Skeletal muscle satellite cell (primary cell): ENCODE data around the gene MTMR11.
"Not testable (repeated sequence)": the region's sequence is repeated elsewhere in the genome, so short reads cannot be mapped to it uniquely, and the experiment has no call there.

ENCODE experiments used
- H3K27me3 ChIP-seq: 2 replicates; pipeline ENCODE4 v1.7.0; 2013; ENCODE audit warnings: low read length; ENCODE audit not compliant: control insufficient read depth, insufficient read depth
- H3K36me3 ChIP-seq: 2 replicates; pipeline ENCODE4 v1.7.0; 2013; ENCODE audit warnings: mild to moderate bottlenecking, control low read depth, low read length; ENCODE audit not compliant: insufficient read depth
- H3K4me1 ChIP-seq: 2 replicates; pipeline ENCODE4 v1.7.0; 2013; ENCODE audit warnings: low read length; ENCODE audit not compliant: control insufficient read depth, insufficient read depth
- H3K4me2 ChIP-seq: 2 replicates; pipeline ENCODE4 v1.7.0; 2013; ENCODE audit warnings: mild to moderate bottlenecking, low read length
- H3K4me3 ChIP-seq: 2 replicates; pipeline ENCODE4 v1.7.0; 2013; ENCODE audit warnings: low read length
- H3K9ac ChIP-seq: 2 replicates; pipeline ENCODE4 v1.7.0; 2013; ENCODE audit warnings: mild to moderate bottlenecking, low read depth, low read length, moderate library complexity
- H3K9me3 ChIP-seq: replicated peaks from 2 replicates; pipeline ENCODE4 v1.7.0; 2013; ENCODE audit warnings: mild to moderate bottlenecking, control low read depth, low read length

MTMR11 gene

GRCh38 chr1:149962736-149963135 is 26.1 kb upstream of the MTMR11 start:
- Histone ChIP-seq H3K4me2 (no peak overlapping the region), H3K9ac (no peak overlapping the region), H3K36me3 (peaks cover 55% of the 10 kb centered on the region), H3K9me3 (no peaks in the 10 kb centered on the region), H3K27me3 (no peaks in the 10 kb centered on the region), H3K4me1 (no peaks in the 10 kb centered on the region), H3K4me3 (no peak overlapping the region)

- H3K36me3 ChIP-seq: peaks cover 50% of the 10 kb centered on the region
- no peaks in the 10 kb centered on the region for H3K9me3 ChIP-seq
- H3K27me3 ChIP-seq: no peaks in the 10 kb centered on the region
- H3K9ac ChIP-seq: no peak overlapping the region
- H3K4me3 ChIP-seq: no peak overlapping the region
- H3K4me2 ChIP-seq: no peak overlapping the region
- no peaks in the 10 kb centered on the region for H3K4me1 ChIP-seq
Measured at GRCh38 chr1:149962039-149962647, 25.5 kb upstream of the MTMR11 start.

DNA sequence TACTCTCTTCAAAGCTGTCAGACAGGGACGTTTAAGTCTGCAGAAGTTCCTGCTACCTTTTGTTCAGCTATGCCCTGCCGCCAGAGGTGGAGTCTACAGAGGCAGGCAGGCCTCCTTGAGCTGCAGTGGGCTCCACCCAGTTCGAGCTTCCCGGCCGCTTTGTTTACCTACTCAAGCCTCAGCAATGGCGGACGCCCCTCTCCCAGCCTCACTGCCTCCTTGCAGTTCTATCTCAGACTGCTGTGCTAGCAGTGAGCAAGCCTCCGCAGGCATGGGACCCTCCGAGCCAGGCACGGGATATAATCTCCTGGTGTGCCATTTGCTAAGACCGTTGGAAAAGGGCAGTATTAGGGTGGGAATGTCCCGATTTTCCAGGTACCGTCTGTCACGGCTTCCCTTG is 20.9 kb upstream of the MTMR11 start:
- H3K9ac ChIP-seq, H3K9me3 ChIP-seq, H3K27me3 ChIP-seq, H3K4me3 ChIP-seq, H3K4me1 ChIP-seq, H3K4me2 ChIP-seq: not testable (repeated sequence)
- H3K36me3 ChIP-seq: peaks cover 21% of the 10 kb centered on the region

DNA sequence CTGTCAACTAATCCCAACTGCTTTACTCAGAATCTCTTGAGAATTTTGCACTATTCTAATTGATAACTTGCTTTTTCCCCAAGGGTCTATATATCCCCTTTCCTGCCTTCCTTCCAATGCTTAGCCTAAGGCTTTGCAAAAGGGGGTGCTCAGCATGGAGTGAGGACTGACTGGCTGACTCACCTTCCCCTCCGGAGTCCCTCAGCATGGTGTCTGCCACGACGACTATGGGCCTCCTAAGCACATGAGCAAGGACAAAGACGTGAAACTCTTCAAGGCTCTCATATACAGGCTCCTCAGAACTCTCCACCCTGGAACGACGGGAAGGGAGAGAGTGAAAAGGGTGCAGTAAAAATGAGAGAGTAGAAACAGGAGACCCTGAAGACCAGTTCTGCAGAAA is 13.2 kb upstream of the MTMR11 start:
- no peaks in the 10 kb centered on the region for H3K27me3 ChIP-seq
- peaks cover 37% of the 10 kb centered on the region for H3K36me3 ChIP-seq
- no peak overlapping the region for H3K9ac ChIP-seq
- H3K4me2 ChIP-seq: no peak overlapping the region
- H3K4me1 ChIP-seq: no peaks in the 10 kb centered on the region
- no peak overlapping the region for H3K4me3 ChIP-seq
- H3K9me3 ChIP-seq: no peaks in the 10 kb centered on the region

DNA sequence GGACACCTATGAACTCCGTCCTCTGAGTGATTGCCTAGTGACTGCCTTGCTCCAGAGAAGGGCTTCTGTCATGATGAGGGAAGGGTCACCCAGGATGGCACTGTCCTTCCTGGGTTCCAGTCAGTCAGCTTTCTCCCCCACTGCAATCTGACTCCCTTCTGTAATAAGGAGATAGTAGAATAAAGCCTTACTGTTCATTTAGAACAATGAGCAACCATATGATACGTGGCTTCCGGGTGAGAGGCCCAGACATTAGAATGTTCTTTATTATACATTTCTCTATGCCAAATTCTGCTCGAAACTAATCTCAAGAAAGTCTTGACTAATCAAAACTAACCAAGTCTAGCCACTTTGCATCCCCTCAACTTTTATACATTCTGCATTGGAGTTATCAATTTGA is 8.5 kb upstream of the MTMR11 start:
- H3K36me3 ChIP-seq: peaks cover 46% of the 10 kb centered on the region

DNA sequence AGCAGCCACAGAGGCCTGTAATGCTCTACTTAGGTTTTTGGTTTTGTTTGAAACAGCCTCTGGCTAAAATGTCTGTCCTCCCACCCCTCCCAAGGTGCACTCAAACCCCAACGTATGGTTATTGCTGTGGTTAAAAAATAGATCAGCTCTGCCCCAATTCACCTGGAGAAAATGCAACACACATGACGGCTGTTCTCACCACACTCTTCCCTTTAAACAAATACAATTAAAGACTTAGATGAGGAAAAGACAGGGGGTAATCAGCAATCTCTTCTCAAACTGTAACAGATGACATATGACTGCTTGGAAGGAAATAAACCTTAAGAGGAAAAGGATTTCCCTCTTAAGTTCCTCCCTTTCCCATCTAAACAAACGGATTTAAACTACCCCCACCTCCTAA is 6.2 kb upstream of the MTMR11 start:
- Histone ChIP-seq H3K36me3 (peaks cover 27% of the 10 kb centered on the region), H3K9ac (no peak overlapping the region), H3K27me3 (no peaks in the 10 kb centered on the region), H3K4me2 (no peak overlapping the region), H3K4me3 (no peak overlapping the region), H3K4me1 (peaks cover 17% of the 10 kb centered on the region), H3K9me3 (no peaks in the 10 kb centered on the region)

More for the DNA sequence above, 8.5 kb upstream of the MTMR11 start:
- H3K9ac ChIP-seq: no peak overlapping the region
- no peak overlapping the region for H3K4me2 ChIP-seq
- H3K27me3 ChIP-seq: no peaks in the 10 kb centered on the region
- H3K4me1 ChIP-seq: no peaks in the 10 kb centered on the region
- H3K4me3 ChIP-seq: no peak overlapping the region
- H3K9me3 ChIP-seq: no peaks in the 10 kb centered on the region

DNA sequence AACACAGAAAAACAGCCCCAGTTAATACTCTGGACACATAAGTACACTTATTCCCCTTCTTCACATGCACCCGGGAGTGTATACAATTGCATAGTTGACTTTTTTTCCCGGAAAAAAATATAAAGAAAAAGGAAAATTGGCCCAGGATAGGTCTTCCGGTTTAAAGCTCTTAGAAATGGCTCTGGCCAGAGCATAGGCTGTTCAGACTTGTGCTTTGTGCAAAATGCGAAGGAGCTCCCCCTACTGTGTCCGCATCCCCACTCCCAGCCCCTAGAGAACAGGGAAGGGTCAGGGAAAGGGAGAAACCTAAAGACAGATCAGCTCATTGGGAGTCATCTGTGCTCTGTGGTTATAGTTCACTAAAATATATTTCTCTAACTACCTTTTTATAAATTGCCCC is 5.5 kb upstream of the MTMR11 start:
- no peak overlapping the region for H3K9ac ChIP-seq
- H3K4me3 ChIP-seq: no peak overlapping the region
- no peak overlapping the region for H3K4me2 ChIP-seq
- peaks cover 23% of the 10 kb centered on the region for H3K36me3 ChIP-seq
- peaks cover 23% of the 10 kb centered on the region for H3K4me1 ChIP-seq
- no peaks in the 10 kb centered on the region for H3K27me3 ChIP-seq
- no peaks in the 10 kb centered on the region for H3K9me3 ChIP-seq

- no peaks in the 10 kb centered on the region for H3K27me3 ChIP-seq
- H3K4me2 ChIP-seq: no peak overlapping the region
- H3K36me3 ChIP-seq: peaks cover 18% of the 10 kb centered on the region
- H3K4me1 ChIP-seq: peaks cover 39% of the 10 kb centered on the region
- H3K9ac ChIP-seq: no peak overlapping the region
- no peaks in the 10 kb centered on the region for H3K9me3 ChIP-seq
- no peak overlapping the region for H3K4me3 ChIP-seq
Measured at GRCh38 chr1:149940427-149940826, 3.7 kb upstream of the MTMR11 start.

- not testable (repeated sequence) for H3K9ac ChIP-seq, H3K27me3 ChIP-seq, H3K36me3 ChIP-seq, H3K9me3 ChIP-seq
- Histone ChIP-seq H3K4me3 (peak overlapping the region; percentile 36), H3K4me2 (peak overlapping the region; percentile 76), H3K4me1 (peaks cover 39% of the 10 kb centered on the region)
Measured at GRCh38 chr1:149938668-149939003, 2.0 kb upstream of the MTMR11 start.

GRCh38 chr1:149937759-149938158 is 1.1 kb upstream of the MTMR11 start:
- H3K9me3 ChIP-seq: no peaks in the 10 kb centered on the region

DNA sequence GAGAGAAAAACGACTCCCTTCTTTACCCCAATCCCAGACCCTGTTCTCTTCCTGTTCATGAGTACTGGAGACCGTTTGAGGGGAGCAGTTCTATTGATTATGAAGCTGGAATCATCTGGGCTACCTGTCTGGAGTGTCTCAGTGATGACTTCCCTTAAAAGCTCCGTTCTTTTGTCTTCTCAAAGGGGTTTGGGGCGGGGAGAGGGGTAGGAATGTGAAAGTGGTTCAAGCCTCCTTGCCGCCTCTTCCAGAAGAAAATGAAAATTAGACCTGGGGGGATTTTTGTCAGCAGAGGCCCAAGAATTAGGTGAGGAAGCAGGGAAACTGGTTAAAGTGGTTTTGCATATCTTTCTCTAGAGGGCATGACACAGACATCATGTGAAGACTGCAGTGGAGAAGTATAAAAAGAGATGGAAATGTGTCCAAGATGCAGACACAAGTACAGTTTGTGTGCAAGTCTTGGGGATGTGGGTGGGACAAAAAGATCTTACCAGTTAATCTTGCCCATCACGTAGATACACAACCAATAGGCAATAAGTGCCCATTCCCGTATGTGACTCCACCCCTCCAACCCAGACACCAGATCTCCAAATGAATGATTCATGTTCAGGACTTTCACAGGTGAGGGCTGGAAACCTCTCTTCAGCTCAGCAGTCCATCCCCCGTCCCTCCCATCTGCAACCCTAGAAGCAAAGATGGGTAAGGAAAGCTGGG is 470 bp upstream of the MTMR11 start:
- no peaks in the 10 kb centered on the region for H3K27me3 ChIP-seq
- peak overlapping the region; percentile 84 for H3K4me3 ChIP-seq
- no peaks in the 10 kb centered on the region for H3K9me3 ChIP-seq
- H3K36me3 ChIP-seq: no peaks in the 10 kb centered on the region
- H3K9ac ChIP-seq: peak overlapping the region; percentile 78
- H3K4me1 ChIP-seq: peaks cover 39% of the 10 kb centered on the region
- peak overlapping the region; percentile 97 for H3K4me2 ChIP-seq

More at GRCh38 chr1:149937759-149938158, 1.1 kb upstream of the MTMR11 start:
- H3K4me3 ChIP-seq: no peak overlapping the region
- H3K27me3 ChIP-seq: no peaks in the 10 kb centered on the region
- peaks cover 39% of the 10 kb centered on the region for H3K4me1 ChIP-seq
- no peak overlapping the region for H3K4me2 ChIP-seq
- no peak overlapping the region for H3K9ac ChIP-seq
- no peaks in the 10 kb centered on the region for H3K36me3 ChIP-seq

DNA sequence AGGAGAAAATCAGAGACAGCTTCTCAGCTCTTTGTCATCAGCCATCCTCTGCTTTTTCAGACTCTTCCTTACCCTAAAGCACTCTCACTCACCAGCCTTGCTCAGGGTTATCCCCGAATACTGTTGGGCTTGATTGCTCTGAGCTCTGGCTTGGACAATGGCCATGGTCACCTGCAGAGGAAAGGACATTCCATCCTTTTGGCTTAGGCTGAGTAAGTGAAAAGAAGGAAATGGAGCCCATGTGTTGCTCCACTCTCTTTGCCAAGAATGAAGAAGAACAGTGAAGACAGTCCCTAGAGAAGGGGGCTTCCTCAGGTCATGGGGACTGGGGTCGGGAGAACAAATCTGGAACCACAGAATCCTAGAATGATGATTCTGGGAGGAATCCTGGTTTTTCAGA is 2.3 kb downstream of the MTMR11 start:
- Histone ChIP-seq H3K4me1 (peaks cover 45% of the 10 kb centered on the region), H3K9me3 (no peaks in the 10 kb centered on the region), H3K4me2 (no peak overlapping the region), H3K36me3 (peaks cover 13% of the 10 kb centered on the region), H3K4me3 (no peak overlapping the region), H3K27me3 (no peaks in the 10 kb centered on the region), H3K9ac (no peak overlapping the region)
